Nephron (organoid): ENCODE measurements around the gene GTF3C5.

ENCODE experiments used
- H3K27ac Mint-ChIP-seq, 3 experiments: 2 replicates each; pipeline ENCODE4 v1.8.0; 2020; ENCODE audit warnings: mixed read lengths in 3 of 3, mild to moderate bottlenecking in 2 of 3, moderate library complexity in 1 of 3
- H3K27me3 Mint-ChIP-seq: 2 replicates; pipeline ENCODE4 v1.8.0; 2021; ENCODE audit warnings: low read depth, mild to moderate bottlenecking, moderate library complexity, mixed read lengths
- H3K36me3 Mint-ChIP-seq: 2 replicates; pipeline ENCODE4 v1.8.0; 2020; ENCODE audit warnings: low read depth, mixed read lengths
- H3K4me1 Mint-ChIP-seq: 2 replicates; pipeline ENCODE4 v1.8.0; 2020; ENCODE audit warnings: mixed read lengths
- H3K4me3 Mint-ChIP-seq, 3 experiments: 2 replicates each; pipeline ENCODE4 v1.8.0; 2020; ENCODE audit warnings: mild to moderate bottlenecking in 3 of 3, mixed read lengths in 3 of 3, moderate library complexity in 2 of 3
- H3K9me3 Mint-ChIP-seq: 2 replicates; pipeline ENCODE4 v1.8.0; 2020; ENCODE audit warnings: mixed read lengths
- TF ChIP-seq, protein P1 (sequence below), 3 experiments: fragments of 200-600 bp; sonication (generic); IDR thresholded peaks; one replicate each; pipeline ENCODE4 v1.5.0; 2021; ENCODE audit warnings: antibody characterized with exemption in 3 of 3; ENCODE audit not compliant: unreplicated experiment in 3 of 3

Gene GTF3C5

DNA sequence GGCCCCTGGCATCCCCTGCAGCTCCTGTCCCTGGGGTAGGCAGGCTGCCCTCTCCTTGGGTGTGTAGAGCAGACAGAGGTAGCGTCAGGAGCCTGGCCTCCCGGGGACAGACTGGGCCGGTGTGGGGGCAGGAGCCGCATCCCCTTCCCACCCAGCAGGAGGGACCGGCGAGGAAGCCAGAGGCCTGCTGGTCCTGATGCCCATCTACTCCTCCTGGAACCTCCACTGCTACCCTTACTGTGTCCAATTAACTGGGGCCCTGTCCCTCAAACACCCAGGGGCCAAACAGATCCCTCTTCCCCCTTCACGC lies 74.6 kb downstream of the GTF3C5 start:
- Mint-ChIP-seq H3K27me3 (no peaks in the 10 kb centered on the region), H3K27ac (no peak overlapping the region), H3K4me1 (no peaks in the 10 kb centered on the region), H3K4me3 (no peak overlapping the region), H3K36me3 (peaks cover 25% of the 10 kb centered on the region), H3K9me3 (no peaks in the 10 kb centered on the region)
- TF ChIP-seq, protein P1, sequence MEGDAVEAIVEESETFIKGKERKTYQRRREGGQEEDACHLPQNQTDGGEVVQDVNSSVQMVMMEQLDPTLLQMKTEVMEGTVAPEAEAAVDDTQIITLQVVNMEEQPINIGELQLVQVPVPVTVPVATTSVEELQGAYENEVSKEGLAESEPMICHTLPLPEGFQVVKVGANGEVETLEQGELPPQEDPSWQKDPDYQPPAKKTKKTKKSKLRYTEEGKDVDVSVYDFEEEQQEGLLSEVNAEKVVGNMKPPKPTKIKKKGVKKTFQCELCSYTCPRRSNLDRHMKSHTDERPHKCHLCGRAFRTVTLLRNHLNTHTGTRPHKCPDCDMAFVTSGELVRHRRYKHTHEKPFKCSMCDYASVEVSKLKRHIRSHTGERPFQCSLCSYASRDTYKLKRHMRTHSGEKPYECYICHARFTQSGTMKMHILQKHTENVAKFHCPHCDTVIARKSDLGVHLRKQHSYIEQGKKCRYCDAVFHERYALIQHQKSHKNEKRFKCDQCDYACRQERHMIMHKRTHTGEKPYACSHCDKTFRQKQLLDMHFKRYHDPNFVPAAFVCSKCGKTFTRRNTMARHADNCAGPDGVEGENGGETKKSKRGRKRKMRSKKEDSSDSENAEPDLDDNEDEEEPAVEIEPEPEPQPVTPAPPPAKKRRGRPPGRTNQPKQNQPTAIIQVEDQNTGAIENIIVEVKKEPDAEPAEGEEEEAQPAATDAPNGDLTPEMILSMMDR (IDR thresholded peaks at IDR 0.05; ENCODE audit: unreplicated experiment in 3 of 3) = no peak

DNA sequence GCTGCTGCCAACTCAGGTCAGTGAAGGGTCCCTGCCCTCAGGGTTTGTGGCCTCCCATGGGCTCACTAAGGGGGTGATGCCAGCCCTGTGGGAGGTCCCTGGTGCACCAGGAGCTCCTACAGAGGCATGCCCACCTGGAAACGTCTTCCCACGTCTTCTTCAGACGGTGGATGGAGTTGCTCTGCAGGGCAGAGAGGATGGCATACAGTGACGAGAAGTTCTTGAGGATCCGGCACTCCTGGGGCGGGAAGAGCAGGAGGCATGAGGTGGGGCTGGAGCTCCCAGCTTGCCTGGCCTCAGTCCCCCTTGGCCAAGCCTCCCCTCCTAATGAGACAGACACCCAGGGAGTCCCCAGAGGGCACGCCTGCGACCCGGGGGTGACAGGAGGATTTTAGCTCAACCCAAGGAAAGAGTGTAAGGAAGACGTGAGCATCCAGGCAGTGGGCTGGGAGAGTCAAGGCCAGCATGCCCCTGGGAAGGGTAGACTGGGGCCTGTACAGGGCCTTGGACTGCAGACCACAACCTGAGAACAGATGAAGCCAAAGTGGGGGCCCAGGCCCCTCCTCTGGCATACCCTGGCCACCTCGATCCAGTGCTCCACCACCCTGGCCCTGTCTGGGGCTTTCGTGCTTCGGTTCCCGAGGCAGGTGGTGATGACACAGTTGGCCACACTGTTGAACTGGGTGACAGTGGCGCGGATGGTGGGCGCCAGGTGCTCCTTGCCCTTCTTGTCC lies 75.9 kb downstream of the GTF3C5 start:
- Mint-ChIP-seq H3K4me3 (no peak overlapping the region), H3K27ac (no peak overlapping the region), H3K9me3 (no peaks in the 10 kb centered on the region), H3K4me1 (no peaks in the 10 kb centered on the region), H3K36me3 (peaks cover 19% of the 10 kb centered on the region), H3K27me3 (no peaks in the 10 kb centered on the region)
- TF ChIP-seq, protein P1 (IDR thresholded peaks at IDR 0.05; ENCODE audit: unreplicated experiment in 3 of 3) = no peak

DNA sequence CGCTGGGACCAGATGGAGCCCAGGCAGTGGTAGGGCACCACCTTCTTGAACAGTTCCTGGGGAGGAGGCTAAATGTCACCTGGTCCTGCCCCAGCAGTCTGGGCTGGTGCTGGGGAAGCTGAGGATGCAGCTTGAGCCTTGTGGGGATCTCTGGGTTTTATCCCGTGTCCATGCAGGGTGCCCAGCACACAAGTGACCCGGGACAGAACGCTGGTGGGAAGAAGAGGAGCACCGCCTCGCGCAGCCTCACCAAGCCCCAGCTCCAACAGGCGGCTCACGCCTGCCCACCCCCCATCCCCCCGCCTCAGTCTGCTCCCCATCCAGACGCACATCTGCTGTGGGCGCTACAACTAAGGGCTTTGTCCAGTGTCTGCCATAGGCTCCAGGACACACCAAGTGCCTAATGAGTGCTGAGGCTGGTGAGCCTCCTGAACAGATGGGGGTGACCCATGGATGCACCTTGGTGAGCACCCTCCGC lies 76.5 kb downstream of the GTF3C5 start:
- Mint-ChIP-seq H3K9me3 (no peaks in the 10 kb centered on the region), H3K4me3 (no peak overlapping the region), H3K27ac (no peak overlapping the region), H3K27me3 (no peaks in the 10 kb centered on the region), H3K4me1 (no peaks in the 10 kb centered on the region), H3K36me3 (peaks cover 19% of the 10 kb centered on the region)
- TF ChIP-seq, protein P1 (IDR thresholded peaks at IDR 0.05; ENCODE audit: unreplicated experiment in 3 of 3) = no peak
